Stimulated activated CD8-positive, alpha-beta memory T cell treated with anti-CD3 and anti-CD28 coated beads, Interleukin-15, amount 100 ng/mL, for 4 hours (primary cell): ENCODE data around the gene PARD6G.

Experiments used
- DNase-seq, 2 donors: peaks; one replicate each; pipeline ENCODE4 v3.0.0-alpha.2; 2020; ENCODE audit warnings: low read depth in 2 of 2

The PARD6G gene

GRCh38 chr18:80213182-80213581 lies 34.1 kb downstream of the PARD6G start:
- no peak for DNase-seq

- DNase-seq = no peak
These were observed 36.8 kb downstream of the PARD6G start for GRCh38 chr18:80210312-80211083.

- DNase-seq = no peak
These were observed 38.7 kb downstream of the PARD6G start for GRCh38 chr18:80208620-80209019.

- DNase-seq = no peak
These were observed 42.0 kb downstream of the PARD6G start for GRCh38 chr18:80205294-80205693.

- no peak for DNase-seq
These were observed 43.2 kb downstream of the PARD6G start for GRCh38 chr18:80204142-80204541.

GRCh38 chr18:80203249-80203648 lies 44.1 kb downstream of the PARD6G start:
- no peak for DNase-seq

GRCh38 chr18:80202264-80202998 lies 44.9 kb downstream of the PARD6G start:
- no peak for DNase-seq

- no peak for DNase-seq
These were observed 45.6 kb downstream of the PARD6G start for GRCh38 chr18:80201739-80202138.

GRCh38 chr18:80200932-80201672 lies 46.2 kb downstream of the PARD6G start:
- no peak for DNase-seq

- no peak for DNase-seq
These were observed 47.0 kb downstream of the PARD6G start for GRCh38 chr18:80200171-80200931.

GRCh38 chr18:80198994-80199748 lies 48.1 kb downstream of the PARD6G start:
- no peak for DNase-seq

GRCh38 chr18:80198391-80198790 lies 48.9 kb downstream of the PARD6G start:
- no peak for DNase-seq

GRCh38 chr18:80197528-80197927 lies 49.8 kb downstream of the PARD6G start:
- no peak for DNase-seq

- DNase-seq = no peak
These were observed 50.6 kb downstream of the PARD6G start for GRCh38 chr18:80196528-80197320.

GRCh38 chr18:80194874-80195570 lies 52.3 kb downstream of the PARD6G start:
- no peak for DNase-seq

- no peak for DNase-seq
These were observed 53.6 kb downstream of the PARD6G start for GRCh38 chr18:80193701-80194100.

GRCh38 chr18:80192653-80193385 lies 54.5 kb downstream of the PARD6G start:
- no peak for DNase-seq

- DNase-seq = no peak
These were observed 55.2 kb downstream of the PARD6G start for GRCh38 chr18:80191907-80192652.
